NCI-H748 treated with DMSO at 0.1 percent for 48 hours (cell line): ENCODE results near the gene EFEMP1.
"Not testable (repeated sequence)": the region's sequence is repeated elsewhere in the genome, so short reads cannot be mapped to it uniquely, and the experiment has no call there.

Experiments
- DNase-seq: peaks from one replicate; lab custom pipeline; 2025; lab: John Stamatoyannopoulos, UW

The EFEMP1 gene

GRCh38 chr2:55827855-55828254 is 95.7 kb downstream of the EFEMP1 start:
- DNase-seq, result no peak

GRCh38 chr2:55827428-55827827 is 96.2 kb downstream of the EFEMP1 start:
- not testable (repeated sequence) for DNase-seq

DNA sequence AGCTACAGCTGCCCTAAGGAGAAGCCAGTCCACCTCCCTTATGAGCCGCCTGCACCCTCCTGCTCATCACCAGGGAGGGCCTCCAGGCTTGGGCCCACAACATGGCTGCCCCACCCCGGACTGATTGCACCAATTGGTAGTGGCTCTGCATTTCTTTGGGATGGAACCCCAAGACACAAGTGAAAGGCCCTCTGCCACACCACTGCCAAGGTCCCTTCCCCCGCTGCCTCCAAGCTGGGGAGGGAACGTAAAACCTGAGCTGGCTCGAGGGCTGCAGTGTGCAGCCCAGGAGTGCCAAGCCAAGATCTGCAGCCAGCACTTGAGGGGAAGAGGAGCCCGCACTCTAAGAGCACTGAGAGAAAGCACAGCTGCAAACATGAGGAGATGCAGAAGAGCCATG is 97.3 kb downstream of the EFEMP1 start:
- no peak for DNase-seq

- no peak for DNase-seq
Observed at GRCh38 chr2:55824551-55825096, 99.0 kb downstream of the EFEMP1 start.
